Adipose tissue (tissue), 3 donors: ENCODE results near the gene HSPB1. TPM values are rescaled to one million over a fixed set of nuclear protein-coding genes. Genes with fewer than 3 reads are reported as not detected.
"Not testable (repeated sequence)": the region's sequence is repeated elsewhere in the genome, so short reads cannot be mapped to it uniquely, and the experiment has no call there.

Experiments
- H3K27ac ChIP-seq: one replicate; pipeline ENCODE4 v1.5.1; 2013; ENCODE audit warnings: low read depth, low read length
- WGBS, 3 donors: extraction: QIAGEN DNeasy Blood & Tissue Kit; methylation state at CpG; one replicate each; pipeline ENCODE4 v1.1.7; 2013; 5-methylcytosine and 5-hydroxymethylcytosine counted together
- polyA plus RNA-seq, 3 donors: library from polyadenylated mRNA; stranded (reverse); fragments of 200-250 nt; gene quantifications; one replicate each; pipeline ENCODE4 v1.2.3, GENCODE V29; 2013
- donor health status: healthy with polysubstance abuse.
- donor health status: Bipolar disorder and iron deficiency.
- donor health status: healthy.

The HSPB1 gene
- polyA plus RNA-seq, 3 donors, result 537 to 1,206 (median 613) TPM

GRCh38 chr7:76296743-76297740 is 5.4 kb upstream of the HSPB1 start:
- H3K27ac ChIP-seq, result no peak overlapping the region
- WGBS, 3 donors, result 55 to 66% (median 56%) methylated on average over 22 of the region's 22 CpGs

- WGBS, 3 donors, result 83 to 94% (median 90%) methylated on average over 7 of the region's 7 CpGs
- no peak overlapping the region for H3K27ac ChIP-seq
Observed at GRCh38 chr7:76300166-76300731, 2.2 kb upstream of the HSPB1 start.

GRCh38 chr7:76301000-76301399 is 1.5 kb upstream of the HSPB1 start:
- WGBS, 3 donors, result 96 to 99% (median 97%) methylated on average over 3 of the region's 3 CpGs
- no peak overlapping the region for H3K27ac ChIP-seq

- H3K27ac ChIP-seq, result peak overlapping the region; percentile 48
- 0 to 1% (median 1%) methylated on average over 49 to 56 of the region's 56 CpGs for WGBS, 3 donors
Observed at GRCh38 chr7:76303202-76304147, 1.0 kb downstream of the HSPB1 start.

GRCh38 chr7:76304888-76305375 is 2.5 kb downstream of the HSPB1 start:
- no peak overlapping the region for H3K27ac ChIP-seq
- WGBS, 3 donors, result 26 to 69% (median 61%) methylated on average over 10 of the region's 10 CpGs

GRCh38 chr7:76308874-76309273 is 6.4 kb downstream of the HSPB1 start:
- WGBS, 3 donors, result 86 to 96% (median 93%) methylated on average over 12 of the region's 12 CpGs
- H3K27ac ChIP-seq, result not testable (repeated sequence)

- 93 to 96% (median 94%) methylated on average over 36 to 50 of the region's 50 CpGs for WGBS, 3 donors
- H3K27ac ChIP-seq, result not testable (repeated sequence)
Observed at GRCh38 chr7:76309341-76310101, 7.0 kb downstream of the HSPB1 start.

- 24 to 72% (median 71%) methylated on average over 20 to 21 of the region's 21 CpGs for WGBS, 3 donors
- H3K27ac ChIP-seq, result no peak overlapping the region
Observed at GRCh38 chr7:76310102-76310957, 7.9 kb downstream of the HSPB1 start.

GRCh38 chr7:76311838-76312237 is 9.4 kb downstream of the HSPB1 start:
- 97 to 98% (median 98%) methylated on average over 6 of the region's 6 CpGs for WGBS, 3 donors
- not testable (repeated sequence) for H3K27ac ChIP-seq

- H3K27ac ChIP-seq, result no peak overlapping the region
- 5 to 8% (median 7%) methylated on average over 15 of the region's 15 CpGs for WGBS, 3 donors
Observed at GRCh38 chr7:76314042-76314721, 11.7 kb downstream of the HSPB1 start.

- WGBS, 3 donors, result 68 to 72% (median 68%) methylated on average over 6 of the region's 6 CpGs
- H3K27ac ChIP-seq, result not testable (repeated sequence)
Observed at GRCh38 chr7:76314740-76315139, 12.3 kb downstream of the HSPB1 start.

- no peak overlapping the region for H3K27ac ChIP-seq
- 34 to 72% (median 50%) methylated on average over 5 of the region's 5 CpGs for WGBS, 3 donors
Observed at GRCh38 chr7:76315364-76315763, 12.9 kb downstream of the HSPB1 start.

GRCh38 chr7:76316984-76317781 is 14.7 kb downstream of the HSPB1 start:
- no peak overlapping the region for H3K27ac ChIP-seq
- WGBS, 3 donors, result 28 to 57% (median 48%) methylated on average over 14 of the region's 14 CpGs

- H3K27ac ChIP-seq, result no peak overlapping the region
- WGBS, 3 donors, result 0 to 1% (median 1%) methylated on average over 47 to 50 of the region's 50 CpGs
Observed at GRCh38 chr7:76317782-76318487, 15.5 kb downstream of the HSPB1 start.
